ENCODE results near the gene TNP2.

TNP2 gene

DNA sequence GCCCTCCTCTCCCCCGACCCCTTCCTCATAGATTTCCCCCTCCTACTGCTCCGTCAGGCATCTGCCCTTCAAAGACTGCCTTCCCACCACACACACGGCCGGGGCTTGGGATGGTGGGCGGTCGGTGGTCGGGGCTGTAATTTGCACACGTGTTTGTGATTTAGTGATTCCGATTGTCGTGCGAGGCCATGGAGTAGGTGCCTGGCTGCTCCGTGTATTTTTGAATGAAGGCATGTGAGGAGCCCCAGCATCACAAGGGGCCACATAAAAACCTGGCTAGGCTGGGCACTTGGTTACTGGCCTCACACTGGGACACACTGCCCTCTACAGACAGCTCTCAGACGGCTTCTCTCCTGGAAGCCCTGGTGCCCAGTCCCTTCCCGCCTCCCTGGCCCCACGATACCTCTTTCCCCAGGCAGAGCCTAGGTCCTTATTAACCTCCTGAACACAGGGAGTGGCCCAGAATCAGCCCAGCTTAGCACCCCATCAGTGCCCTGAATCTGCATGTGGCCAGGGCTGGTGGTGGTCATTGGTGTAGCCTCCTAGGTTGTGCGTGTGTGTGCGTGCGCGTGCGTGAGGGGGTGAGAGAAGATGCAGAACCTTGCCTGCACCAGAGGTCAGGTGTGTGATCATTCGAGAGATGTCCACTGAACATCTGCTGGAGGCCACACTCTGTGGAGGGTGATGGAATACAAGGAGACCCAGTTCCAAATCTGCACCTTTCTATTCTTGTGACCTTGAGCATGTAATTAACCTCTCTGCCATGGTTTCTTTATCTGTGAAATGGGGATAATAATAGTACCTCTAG is 11.8 kb downstream of the TNP2 start:
- H3K27me3 ChIP-seq (ENCODE audit: insufficient read depth, low read length, poor library complexity) = no peaks in the 10 kb centered on the region
- H3K4me3 ChIP-seq (ENCODE audit: low read depth in 1 of 2, low read length in 2 of 2) = peak overlapping the region; percentile 73 to 95; a peak in 3 of 4 replicates
- DNase-seq (peak; percentile 75), ATAC-seq (ENCODE audit: insufficient read depth, low read depth) (0 out of 3 replicates have a peak, but pooled peaks have one; percentile 15)
- H3K4me2 ChIP-seq (ENCODE audit: insufficient read depth, low read length) = peak overlapping the region; percentile 77
- H3K9me3 ChIP-seq (ENCODE audit: insufficient read depth, low read length, severe bottlenecking) = no peaks in the 10 kb centered on the region
- peaks cover 35% of the 10 kb centered on the region for H3K36me3 ChIP-seq (ENCODE audit: insufficient read depth, low read length)
- peaks cover 48% of the 10 kb centered on the region for H3K4me1 ChIP-seq (ENCODE audit: insufficient read depth, low read length)
- H4K20me1 ChIP-seq (ENCODE audit: insufficient read depth, low read length) = peaks cover 35% of the 10 kb centered on the region
- peak overlapping the region; percentile 92 for H3K9ac ChIP-seq (ENCODE audit: low read depth, low read length)
- H2AFZ ChIP-seq (ENCODE audit: low read depth, low read length) = 0 out of 2 replicates have a peak overlapping the region, but pooled peaks have one; percentile 69
- H3K79me2 ChIP-seq (ENCODE audit: insufficient read depth, low read length) = peaks cover 52% of the 10 kb centered on the region
- no peak for TF ChIP-seq EZH2 (IDR thresholded peaks at IDR 0.05; ENCODE audit: borderline replicate concordance, low read depth, low read length, severe bottlenecking)
- TF ChIP-seq, protein P1, sequence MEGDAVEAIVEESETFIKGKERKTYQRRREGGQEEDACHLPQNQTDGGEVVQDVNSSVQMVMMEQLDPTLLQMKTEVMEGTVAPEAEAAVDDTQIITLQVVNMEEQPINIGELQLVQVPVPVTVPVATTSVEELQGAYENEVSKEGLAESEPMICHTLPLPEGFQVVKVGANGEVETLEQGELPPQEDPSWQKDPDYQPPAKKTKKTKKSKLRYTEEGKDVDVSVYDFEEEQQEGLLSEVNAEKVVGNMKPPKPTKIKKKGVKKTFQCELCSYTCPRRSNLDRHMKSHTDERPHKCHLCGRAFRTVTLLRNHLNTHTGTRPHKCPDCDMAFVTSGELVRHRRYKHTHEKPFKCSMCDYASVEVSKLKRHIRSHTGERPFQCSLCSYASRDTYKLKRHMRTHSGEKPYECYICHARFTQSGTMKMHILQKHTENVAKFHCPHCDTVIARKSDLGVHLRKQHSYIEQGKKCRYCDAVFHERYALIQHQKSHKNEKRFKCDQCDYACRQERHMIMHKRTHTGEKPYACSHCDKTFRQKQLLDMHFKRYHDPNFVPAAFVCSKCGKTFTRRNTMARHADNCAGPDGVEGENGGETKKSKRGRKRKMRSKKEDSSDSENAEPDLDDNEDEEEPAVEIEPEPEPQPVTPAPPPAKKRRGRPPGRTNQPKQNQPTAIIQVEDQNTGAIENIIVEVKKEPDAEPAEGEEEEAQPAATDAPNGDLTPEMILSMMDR (IDR thresholded peaks at IDR 0.05; ENCODE audit: borderline replicate concordance, extremely low read depth, low read length, poor library complexity, severe bottlenecking) = peak; percentile 84
- peak overlapping the region; percentile 95 for H3K27ac ChIP-seq (ENCODE audit: low read length)

DNA sequence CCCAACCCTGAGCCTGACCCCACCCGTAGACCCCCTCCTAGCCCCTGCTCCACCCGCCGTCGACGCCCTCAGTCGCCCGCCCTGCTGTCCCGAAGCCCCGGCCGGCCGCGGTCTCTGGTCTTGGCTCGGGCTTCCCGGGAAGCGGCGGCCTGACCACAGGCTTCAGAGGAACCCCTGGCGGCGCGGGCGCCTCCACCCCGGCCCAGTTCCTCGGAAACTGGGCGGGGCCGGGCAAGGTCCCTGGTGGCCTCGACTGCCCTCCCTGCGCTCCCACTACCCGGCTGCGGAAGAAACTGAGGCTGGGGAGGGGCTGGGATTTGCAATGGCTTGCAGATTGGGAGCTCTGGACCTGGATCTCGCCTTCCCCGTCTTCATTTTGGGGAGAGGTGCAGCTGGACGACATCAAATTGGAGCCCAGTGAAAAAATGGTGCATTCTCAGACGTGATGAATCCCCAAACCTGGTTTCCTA is 12.4 kb downstream of the TNP2 start:
- DNase-seq (peak; percentile 48), ATAC-seq (ENCODE audit: insufficient read depth, low read depth) (no peak)
- peaks cover 42% of the 10 kb centered on the region for H3K36me3 ChIP-seq (ENCODE audit: insufficient read depth, low read length)
- no peaks in the 10 kb centered on the region for H3K9me3 ChIP-seq (ENCODE audit: insufficient read depth, low read length, severe bottlenecking)
- H3K4me1 ChIP-seq (ENCODE audit: insufficient read depth, low read length) = peaks cover 54% of the 10 kb centered on the region
- H3K27me3 ChIP-seq (ENCODE audit: insufficient read depth, low read length, poor library complexity) = no peaks in the 10 kb centered on the region
- H4K20me1 ChIP-seq (ENCODE audit: insufficient read depth, low read length) = peaks cover 41% of the 10 kb centered on the region
- no peak for TF ChIP-seq EZH2 (IDR thresholded peaks at IDR 0.05; ENCODE audit: borderline replicate concordance, low read depth, low read length, severe bottlenecking)
- TF ChIP-seq, protein P1 (IDR thresholded peaks at IDR 0.05; ENCODE audit: borderline replicate concordance, extremely low read depth, low read length, poor library complexity, severe bottlenecking) = no peak
- peak overlapping the region; percentile 92 for H3K9ac ChIP-seq (ENCODE audit: low read depth, low read length)
- peak overlapping the region; percentile 77 for H3K4me2 ChIP-seq (ENCODE audit: insufficient read depth, low read length)
- peak overlapping the region; percentile 69; the same call in 1 of the 2 replicates for H2AFZ ChIP-seq (ENCODE audit: low read depth, low read length)
- peak overlapping the region; percentile 95 for H3K27ac ChIP-seq (ENCODE audit: low read length)
- peak overlapping the region; percentile 73 to 95 for H3K4me3 ChIP-seq (ENCODE audit: low read depth in 1 of 2, low read length in 2 of 2)
- H3K79me2 ChIP-seq (ENCODE audit: insufficient read depth, low read length) = peaks cover 58% of the 10 kb centered on the region

DNA sequence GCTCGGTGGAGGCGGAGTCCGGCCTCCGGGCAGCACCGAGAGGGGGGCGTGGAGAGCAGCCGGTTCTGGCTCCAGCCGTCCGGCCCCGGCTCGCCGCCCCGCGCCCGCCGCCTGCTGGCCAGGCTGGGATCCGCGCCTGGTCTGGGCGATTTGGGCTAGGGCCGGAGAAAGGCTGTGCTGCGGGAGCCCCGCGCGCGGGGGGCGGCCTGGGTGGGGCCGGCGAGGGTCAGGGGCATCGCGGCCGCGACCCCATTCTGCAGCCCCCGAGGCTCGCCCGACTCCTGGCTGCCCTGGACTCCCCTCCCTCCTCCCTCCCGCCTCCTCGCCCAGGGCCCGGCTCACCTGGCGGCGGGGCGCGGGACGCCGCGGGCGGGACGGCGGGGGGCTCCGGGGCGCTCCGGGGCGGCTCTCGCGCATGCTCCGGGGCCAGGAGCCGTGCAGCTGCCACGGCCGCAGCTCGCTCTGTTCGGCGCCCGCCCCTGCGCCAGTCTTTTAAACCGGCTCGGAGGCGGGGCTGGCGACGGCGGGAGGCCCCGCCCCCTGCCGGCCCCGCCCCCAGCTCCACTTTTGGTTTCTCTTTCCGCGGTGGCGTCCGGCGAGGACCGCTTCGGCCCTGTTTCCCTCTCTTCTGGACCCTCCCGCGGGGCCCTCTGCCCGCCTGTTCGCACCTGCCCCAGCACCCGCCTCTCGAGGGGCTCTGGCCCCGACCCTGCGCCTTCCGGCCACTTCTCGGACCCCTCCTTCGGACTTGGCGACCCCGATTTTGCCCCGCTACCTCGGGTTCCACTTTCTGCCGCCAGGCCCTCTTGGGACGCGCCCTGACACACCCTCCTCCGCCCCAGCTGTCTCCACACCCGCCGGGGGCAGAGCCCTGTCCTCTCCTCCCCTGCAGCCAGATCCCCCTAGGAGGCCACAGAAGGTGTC is 13.1 kb downstream of the TNP2 start, which contains the start of gene SOCS1:
SOCS1 (minus strand) TSS at position 468 of the 924 bp plus-strand sequence. CDS start 726 bp downstream, outside the sequence.
- peak within 1 kb of the TSS; percentile 73 to 95 for H3K4me3 ChIP-seq (ENCODE audit: low read depth in 1 of 2, low read length in 2 of 2)
- peaks cover 60% of the 10 kb centered on the region for H3K4me1 ChIP-seq (ENCODE audit: insufficient read depth, low read length)
- H3K9me3 ChIP-seq (ENCODE audit: insufficient read depth, low read length, severe bottlenecking) = no peaks in the 10 kb centered on the region
- peak within 1 kb of the TSS; percentile 93 for H3K4me2 ChIP-seq (ENCODE audit: insufficient read depth, low read length)
- no peak for TF ChIP-seq EZH2 (IDR thresholded peaks at IDR 0.05; ENCODE audit: borderline replicate concordance, low read depth, low read length, severe bottlenecking)
- TF ChIP-seq, protein P1 (IDR thresholded peaks at IDR 0.05; ENCODE audit: borderline replicate concordance, extremely low read depth, low read length, poor library complexity, severe bottlenecking) = peak; percentile 75
- peak within 1 kb of the TSS; percentile 92 for H3K9ac ChIP-seq (ENCODE audit: low read depth, low read length)
- peaks cover 46% of the 10 kb centered on the region for H4K20me1 ChIP-seq (ENCODE audit: insufficient read depth, low read length)
- H3K79me2 ChIP-seq (ENCODE audit: insufficient read depth, low read length) = peaks cover 65% of the 10 kb centered on the region
- peak; percentile 61 for ATAC-seq (ENCODE audit: insufficient read depth, low read depth)
- peak within 1 kb of the TSS; percentile 69 for H2AFZ ChIP-seq (ENCODE audit: low read depth, low read length)
- peak; percentile 89 for DNase-seq
- H3K36me3 ChIP-seq (ENCODE audit: insufficient read depth, low read length) = peaks cover 49% of the 10 kb centered on the region
- peak within 1 kb of the TSS; percentile 95 for H3K27ac ChIP-seq (ENCODE audit: low read length)
- H3K27me3 ChIP-seq (ENCODE audit: insufficient read depth, low read length, poor library complexity) = no peaks in the 10 kb centered on the region
